NOMO-1 treated with dmso at 0.1 percent for 144 hours (cell line): ENCODE data around the gene PTPRM.

Experiments used
- DNase-seq: peaks from one replicate; lab custom pipeline; 2025; ENCODE audit not compliant: unreplicated experiment; lab: John Stamatoyannopoulos, UW

PTPRM gene

GRCh38 chr18:8341481-8342230 lies 774.5 kb downstream of the PTPRM start:
- no peak for DNase-seq

GRCh38 chr18:8348051-8348720 lies 781.1 kb downstream of the PTPRM start:
- no peak for DNase-seq

GRCh38 chr18:8349608-8350323 lies 782.6 kb downstream of the PTPRM start:
- no peak for DNase-seq

GRCh38 chr18:8350628-8351027 lies 783.5 kb downstream of the PTPRM start:
- no peak for DNase-seq

- no peak for DNase-seq
Observed at GRCh38 chr18:8351161-8351560, 784.0 kb downstream of the PTPRM start.

DNA sequence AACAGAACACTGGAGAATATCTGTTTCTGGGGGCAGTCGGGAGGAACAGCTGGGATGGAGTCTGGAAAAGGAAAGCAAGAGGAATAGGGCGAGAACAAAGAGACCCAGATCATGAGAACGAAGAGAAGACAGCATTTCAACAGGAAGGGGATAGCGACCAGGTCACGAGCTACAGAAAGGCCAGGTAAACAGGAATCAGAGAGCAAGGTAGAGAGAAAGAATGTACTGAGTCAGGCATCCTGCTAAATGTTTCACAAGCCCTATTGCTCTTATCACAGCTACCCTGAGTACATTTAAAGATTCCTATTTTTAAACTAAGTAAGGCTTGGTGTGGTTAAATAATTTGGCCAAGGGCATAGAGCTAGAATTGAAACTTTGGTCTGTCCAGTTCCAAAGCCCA lies 787.2 kb downstream of the PTPRM start:
- DNase-seq = no peak

- DNase-seq = no peak
Observed at GRCh38 chr18:8356001-8356400, 788.9 kb downstream of the PTPRM start.

- DNase-seq = no peak
Observed at GRCh38 chr18:8357320-8357719, 790.2 kb downstream of the PTPRM start.

- DNase-seq = no peak
Observed at GRCh38 chr18:8358033-8358765, 791.1 kb downstream of the PTPRM start.

DNA sequence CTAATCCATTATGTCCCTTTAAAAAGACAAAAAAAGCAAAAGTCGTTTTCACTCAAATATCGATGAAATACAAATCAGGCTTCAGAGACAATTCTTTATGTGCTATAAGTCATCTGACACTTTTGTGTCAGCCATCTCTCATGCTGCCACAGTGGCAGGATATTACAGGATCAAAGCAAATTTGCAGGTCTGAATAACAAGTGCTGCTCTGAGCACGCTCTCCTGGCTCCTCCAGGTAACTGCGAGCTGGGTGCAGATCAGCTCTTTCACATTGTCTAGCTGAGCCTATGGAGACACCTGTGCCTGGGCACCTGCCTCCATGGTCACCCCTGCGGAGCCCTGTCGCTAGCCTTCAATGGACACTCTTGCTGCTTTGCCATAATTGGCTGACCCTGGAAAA lies 792.0 kb downstream of the PTPRM start:
- no peak for DNase-seq

DNA sequence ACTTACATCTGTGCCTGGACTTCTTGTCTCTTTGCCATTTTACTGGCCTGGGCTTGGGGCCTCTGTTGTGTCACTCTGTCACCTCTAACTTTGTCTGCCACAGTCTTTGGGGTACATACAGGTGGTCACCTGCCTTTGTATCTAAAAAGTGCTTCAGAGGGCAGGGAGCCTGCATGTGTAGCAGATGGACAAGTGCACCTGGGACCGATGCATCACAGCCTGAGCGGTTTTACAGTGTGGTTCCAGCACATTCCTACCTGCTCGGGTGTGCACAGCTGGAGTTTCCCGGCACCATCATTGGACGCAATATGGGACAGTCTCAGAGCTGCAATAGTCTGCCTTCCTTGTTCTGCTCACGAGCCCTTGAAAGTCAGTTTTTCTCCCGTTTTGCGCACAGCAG lies 792.4 kb downstream of the PTPRM start:
- DNase-seq = no peak

DNA sequence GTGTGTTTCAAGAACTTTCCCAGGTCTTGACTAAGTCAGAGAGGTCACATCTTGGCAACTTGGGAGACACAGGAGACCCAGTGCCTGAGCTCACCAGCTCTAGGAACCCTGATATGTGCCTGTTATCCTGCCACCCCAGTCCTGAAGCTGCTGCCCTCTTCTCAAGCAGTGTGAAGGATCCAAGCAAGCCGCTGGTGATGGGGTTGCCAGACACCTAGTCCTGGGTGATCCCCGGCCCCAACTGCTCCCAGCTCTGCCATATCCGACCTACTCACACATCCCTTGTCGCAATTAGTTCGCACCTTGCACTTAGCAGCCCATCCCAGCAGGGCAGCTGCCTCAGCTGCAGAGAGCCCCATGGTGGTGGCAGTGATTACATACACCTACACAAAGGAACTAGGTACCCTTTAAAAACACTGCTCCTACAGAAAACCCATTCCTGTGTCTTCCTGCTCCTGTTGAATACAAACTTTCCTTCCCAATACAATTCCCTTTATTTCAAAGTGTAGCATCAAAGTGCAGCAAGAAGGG lies 794.9 kb downstream of the PTPRM start:
- no peak for DNase-seq

GRCh38 chr18:8362863-8363262 lies 795.7 kb downstream of the PTPRM start:
- DNase-seq = no peak

- no peak for DNase-seq
Observed at GRCh38 chr18:8364385-8364784, 797.3 kb downstream of the PTPRM start.

GRCh38 chr18:8365006-8365405 lies 797.9 kb downstream of the PTPRM start:
- no peak for DNase-seq

DNA sequence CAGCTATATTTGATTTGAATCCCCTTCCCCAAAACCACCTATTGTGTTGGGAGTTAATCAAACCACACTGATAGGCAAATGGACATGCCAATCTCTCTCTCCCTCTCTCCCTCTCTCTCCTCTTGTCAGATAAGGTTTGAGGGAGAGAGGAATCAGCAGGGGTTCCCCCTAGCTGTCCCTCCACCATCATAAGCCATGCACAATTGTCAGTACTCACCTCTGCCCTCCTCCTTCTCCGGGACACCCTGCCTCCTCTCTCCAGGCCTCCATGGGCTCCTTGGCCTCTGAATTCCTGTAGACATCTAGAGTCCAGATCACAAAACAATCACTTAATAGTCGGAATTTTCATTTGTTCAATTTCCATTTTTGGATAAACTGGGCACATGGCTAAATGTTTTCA lies 798.4 kb downstream of the PTPRM start:
- no peak for DNase-seq

GRCh38 chr18:8366070-8366469 lies 799.0 kb downstream of the PTPRM start:
- DNase-seq = no peak

- no peak for DNase-seq
Observed at GRCh38 chr18:8366656-8367055, 799.5 kb downstream of the PTPRM start.

DNA sequence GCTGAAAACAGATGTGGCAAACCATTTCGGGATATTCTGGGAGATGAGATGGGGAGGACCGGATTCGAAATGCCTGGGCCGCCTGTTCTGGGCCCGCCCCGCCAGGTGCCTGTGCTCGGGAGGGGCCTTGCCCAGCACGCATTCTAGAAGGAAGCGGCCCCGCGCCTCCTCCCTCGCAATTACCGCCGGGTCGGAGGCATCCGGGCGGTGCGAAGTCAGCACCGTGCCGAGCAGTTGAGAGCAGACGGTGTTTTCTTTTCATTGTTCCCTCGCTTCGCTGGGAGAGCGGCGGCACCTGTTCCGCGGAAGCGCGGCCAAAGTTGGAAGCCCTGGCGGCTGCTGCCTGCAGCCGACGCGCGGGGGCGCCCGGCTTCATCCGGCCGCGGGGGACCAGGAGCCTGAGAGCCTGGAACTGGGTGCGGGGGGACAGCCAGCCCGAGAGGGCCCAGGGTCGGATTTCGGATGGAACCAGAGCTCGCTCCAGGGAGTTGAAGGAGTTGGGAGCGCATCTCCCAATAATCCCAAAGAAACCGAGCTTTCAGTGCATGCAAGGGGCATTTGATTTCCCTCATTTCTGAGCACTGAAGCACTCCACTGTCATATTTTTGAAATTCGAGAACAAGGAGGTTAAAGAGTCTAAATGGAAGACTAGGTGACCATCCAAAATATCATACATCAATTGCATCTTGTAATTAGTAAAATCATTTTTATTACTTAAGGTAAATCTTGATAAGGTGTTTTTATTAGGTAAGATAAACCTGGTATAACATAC lies 800.3 kb downstream of the PTPRM start:
- no peak for DNase-seq

DNA sequence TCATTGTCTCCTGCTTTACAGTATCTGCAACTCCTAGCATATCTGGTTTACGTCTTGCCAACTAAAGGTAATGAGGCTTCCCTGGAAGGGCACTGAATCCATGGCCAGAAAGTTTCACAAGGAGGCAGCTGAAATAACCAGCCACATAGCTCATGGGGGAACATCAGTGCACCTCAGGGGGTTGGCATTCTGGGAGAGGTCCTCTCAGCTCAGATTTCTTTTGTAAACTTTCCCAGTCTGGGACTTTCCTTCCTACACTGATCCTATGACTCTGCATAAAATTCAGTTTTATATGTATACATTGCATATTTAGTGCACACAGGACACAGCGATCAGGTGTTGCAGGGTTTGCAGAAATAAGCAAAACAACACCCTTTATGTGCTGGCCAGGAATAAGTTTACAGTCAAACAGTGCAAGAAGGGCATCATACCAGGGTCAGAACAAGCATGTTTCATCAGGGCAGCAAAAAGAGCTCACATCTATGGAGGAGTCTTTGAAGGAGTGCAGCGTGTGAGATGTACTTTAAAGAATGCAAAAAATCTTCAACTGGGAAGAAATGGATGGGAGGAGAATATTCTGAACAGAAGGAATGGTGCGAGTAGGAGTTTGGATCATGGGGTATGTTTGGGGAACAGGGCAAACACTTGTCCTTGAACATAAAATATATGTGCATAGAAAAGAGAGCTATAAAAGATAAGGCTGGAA lies 801.5 kb downstream of the PTPRM start:
- DNase-seq = no peak
